Measurements from ENCODE around the gene CCR5.
"Not testable (repeated sequence)": the region's sequence is repeated elsewhere in the genome, so short reads cannot be mapped to it uniquely, and the experiment has no call there.

Gene CCR5

GRCh38 chr3:46371519-46372340 is 984 bp downstream of the CCR5 start:
- peaks cover 40% of the 10 kb centered on the region for H3K4me1 Mint-ChIP-seq
- no peak overlapping the region for H3K4me3 Mint-ChIP-seq
- H3K36me3 Mint-ChIP-seq, result no peaks in the 10 kb centered on the region
- no peaks in the 10 kb centered on the region for H3K9me3 Mint-ChIP-seq
- H3K27ac Mint-ChIP-seq, result no peak overlapping the region
- H3K27me3 Mint-ChIP-seq, result no peaks in the 10 kb centered on the region

GRCh38 chr3:46372492-46373359 is 2.0 kb downstream of the CCR5 start:
- Mint-ChIP-seq H3K27ac (no peak overlapping the region), H3K9me3 (no peaks in the 10 kb centered on the region), H3K36me3 (no peaks in the 10 kb centered on the region), H3K4me3 (no peak overlapping the region), H3K27me3 (no peaks in the 10 kb centered on the region), H3K4me1 (peaks cover 40% of the 10 kb centered on the region)

- no peaks in the 10 kb centered on the region for H3K27me3 Mint-ChIP-seq
Observed at GRCh38 chr3:46374755-46375154, 4.0 kb downstream of the CCR5 start.

GRCh38 chr3:46375218-46375617 is 4.5 kb downstream of the CCR5 start:
- H3K27ac Mint-ChIP-seq, result no peak overlapping the region
- H3K27me3 Mint-ChIP-seq, result no peaks in the 10 kb centered on the region
- no peaks in the 10 kb centered on the region for H3K9me3 Mint-ChIP-seq
- H3K4me1 Mint-ChIP-seq, result peaks cover 29% of the 10 kb centered on the region
- no peaks in the 10 kb centered on the region for H3K36me3 Mint-ChIP-seq
- H3K4me3 Mint-ChIP-seq, result no peak overlapping the region

More at GRCh38 chr3:46374755-46375154, 4.0 kb downstream of the CCR5 start:
- H3K36me3 Mint-ChIP-seq, result no peaks in the 10 kb centered on the region
- H3K9me3 Mint-ChIP-seq, result no peaks in the 10 kb centered on the region
- H3K27ac Mint-ChIP-seq, result no peak overlapping the region
- H3K4me1 Mint-ChIP-seq, result peaks cover 34% of the 10 kb centered on the region
- H3K4me3 Mint-ChIP-seq, result no peak overlapping the region

- H3K4me3 Mint-ChIP-seq, result no peak overlapping the region
Observed at GRCh38 chr3:46375814-46376213, 5.1 kb downstream of the CCR5 start.

GRCh38 chr3:46378426-46378942 is 7.7 kb downstream of the CCR5 start:
- H3K4me3 Mint-ChIP-seq, result no peak overlapping the region
- no peaks in the 10 kb centered on the region for H3K36me3 Mint-ChIP-seq
- H3K9me3 Mint-ChIP-seq, result no peaks in the 10 kb centered on the region
- no peaks in the 10 kb centered on the region for H3K27me3 Mint-ChIP-seq
- peaks cover 33% of the 10 kb centered on the region for H3K4me1 Mint-ChIP-seq
- peak overlapping the region; percentile 31 for H3K27ac Mint-ChIP-seq

More at GRCh38 chr3:46375814-46376213, 5.1 kb downstream of the CCR5 start:
- Mint-ChIP-seq H3K27me3 (no peaks in the 10 kb centered on the region), H3K4me1 (peaks cover 30% of the 10 kb centered on the region), H3K36me3 (no peaks in the 10 kb centered on the region), H3K9me3 (no peaks in the 10 kb centered on the region), H3K27ac (no peak overlapping the region)

GRCh38 chr3:46380471-46381221 is 9.9 kb downstream of the CCR5 start:
- Mint-ChIP-seq H3K27me3 (no peaks in the 10 kb centered on the region), H3K36me3 (no peaks in the 10 kb centered on the region), H3K4me1 (peaks cover 24% of the 10 kb centered on the region), H3K4me3 (no peak overlapping the region), H3K27ac (no peak overlapping the region), H3K9me3 (no peaks in the 10 kb centered on the region)

- H3K9me3 Mint-ChIP-seq, result no peaks in the 10 kb centered on the region
- no peak overlapping the region for H3K4me3 Mint-ChIP-seq
- no peaks in the 10 kb centered on the region for H3K36me3 Mint-ChIP-seq
- peaks cover 20% of the 10 kb centered on the region for H3K4me1 Mint-ChIP-seq
- no peak overlapping the region for H3K27ac Mint-ChIP-seq
- no peaks in the 10 kb centered on the region for H3K27me3 Mint-ChIP-seq
Observed at GRCh38 chr3:46381625-46382024, 10.9 kb downstream of the CCR5 start.

- Mint-ChIP-seq H3K4me1 (peaks cover 17% of the 10 kb centered on the region), H3K27me3 (no peaks in the 10 kb centered on the region), H3K27ac (no peak overlapping the region), H3K36me3 (no peaks in the 10 kb centered on the region), H3K4me3 (no peak overlapping the region), H3K9me3 (no peaks in the 10 kb centered on the region)
Observed at GRCh38 chr3:46383211-46383950, 12.6 kb downstream of the CCR5 start.

- peaks cover 16% of the 10 kb centered on the region for H3K4me1 Mint-ChIP-seq
- H3K27me3 Mint-ChIP-seq, result no peaks in the 10 kb centered on the region
- H3K27ac Mint-ChIP-seq, result no peak overlapping the region
- no peaks in the 10 kb centered on the region for H3K9me3 Mint-ChIP-seq
- H3K4me3 Mint-ChIP-seq, result no peak overlapping the region
- no peaks in the 10 kb centered on the region for H3K36me3 Mint-ChIP-seq
Observed at GRCh38 chr3:46383951-46384330, 13.2 kb downstream of the CCR5 start.

GRCh38 chr3:46386205-46386604 is 15.5 kb downstream of the CCR5 start:
- peaks cover 7% of the 10 kb centered on the region for H3K4me1 Mint-ChIP-seq
- no peaks in the 10 kb centered on the region for H3K9me3 Mint-ChIP-seq
- no peaks in the 10 kb centered on the region for H3K36me3 Mint-ChIP-seq
- no peak overlapping the region for H3K27ac Mint-ChIP-seq
- H3K4me3 Mint-ChIP-seq, result no peak overlapping the region
- H3K27me3 Mint-ChIP-seq, result no peaks in the 10 kb centered on the region

GRCh38 chr3:46388847-46389246 is 18.1 kb downstream of the CCR5 start:
- not testable (repeated sequence) for H3K27me3 Mint-ChIP-seq, H3K4me1 Mint-ChIP-seq, H3K9me3 Mint-ChIP-seq, H3K27ac Mint-ChIP-seq, H3K4me3 Mint-ChIP-seq, H3K36me3 Mint-ChIP-seq

- H3K4me3 Mint-ChIP-seq, result no peak overlapping the region
- no peaks in the 10 kb centered on the region for H3K9me3 Mint-ChIP-seq
Observed at GRCh38 chr3:46389306-46389705, 18.6 kb downstream of the CCR5 start.

GRCh38 chr3:46391526-46391925 is 20.8 kb downstream of the CCR5 start:
- H3K9me3 Mint-ChIP-seq, H3K27ac Mint-ChIP-seq, H3K4me1 Mint-ChIP-seq, H3K4me3 Mint-ChIP-seq, H3K36me3 Mint-ChIP-seq, H3K27me3 Mint-ChIP-seq: not testable (repeated sequence)

More at GRCh38 chr3:46389306-46389705, 18.6 kb downstream of the CCR5 start:
- H3K36me3 Mint-ChIP-seq, result no peaks in the 10 kb centered on the region
- no peaks in the 10 kb centered on the region for H3K4me1 Mint-ChIP-seq
- H3K27ac Mint-ChIP-seq, result no peak overlapping the region
- H3K27me3 Mint-ChIP-seq, result no peaks in the 10 kb centered on the region

- Mint-ChIP-seq H3K27me3 (no peaks in the 10 kb centered on the region), H3K36me3 (no peaks in the 10 kb centered on the region), H3K4me1 (no peaks in the 10 kb centered on the region), H3K27ac (no peak overlapping the region), H3K9me3 (no peaks in the 10 kb centered on the region), H3K4me3 (no peak overlapping the region)
Observed at GRCh38 chr3:46393011-46393410, 22.3 kb downstream of the CCR5 start.

All from activated naive CD4-positive, alpha-beta T cell treated with anti-CD3 and anti-CD28 coated beads, Interleukin-2, amount 50 U/mL, for 24 hours (primary cell).